Measurements from ENCODE around the gene PIP4K2C.
"Not testable (repeated sequence)": the region's sequence is repeated elsewhere in the genome, so short reads cannot be mapped to it uniquely, and the experiment has no call there.

The PIP4K2C gene

GRCh38 chr12:57563358-57563757 lies 27.6 kb upstream of the PIP4K2C start:
- DNase-seq (ENCODE audit: insufficient read length) (no peak), FAIRE-seq (no peak)
- TF ChIP-seq POLR2A (IDR thresholded peaks at IDR 0.05; ENCODE audit: low read depth, low read length): no peak
- no peak for TF ChIP-seq TAF1 (IDR thresholded peaks at IDR 0.05; ENCODE audit: borderline replicate concordance, low read depth, low read length)
- TF ChIP-seq POLR2AphosphoS5 (IDR thresholded peaks at IDR 0.05; ENCODE audit: low read depth, low read length): no peak

- FAIRE-seq: no peak
- no peak for TF ChIP-seq TAF1 (IDR thresholded peaks at IDR 0.05; ENCODE audit: borderline replicate concordance, low read depth, low read length)
- TF ChIP-seq POLR2AphosphoS5 (IDR thresholded peaks at IDR 0.05; ENCODE audit: low read depth, low read length): no peak
- TF ChIP-seq POLR2A (IDR thresholded peaks at IDR 0.05; ENCODE audit: low read depth, low read length): no peak
- DNase-seq (ENCODE audit: insufficient read length): no peak
Measured at GRCh38 chr12:57564178-57564740, 26.7 kb upstream of the PIP4K2C start.

DNA sequence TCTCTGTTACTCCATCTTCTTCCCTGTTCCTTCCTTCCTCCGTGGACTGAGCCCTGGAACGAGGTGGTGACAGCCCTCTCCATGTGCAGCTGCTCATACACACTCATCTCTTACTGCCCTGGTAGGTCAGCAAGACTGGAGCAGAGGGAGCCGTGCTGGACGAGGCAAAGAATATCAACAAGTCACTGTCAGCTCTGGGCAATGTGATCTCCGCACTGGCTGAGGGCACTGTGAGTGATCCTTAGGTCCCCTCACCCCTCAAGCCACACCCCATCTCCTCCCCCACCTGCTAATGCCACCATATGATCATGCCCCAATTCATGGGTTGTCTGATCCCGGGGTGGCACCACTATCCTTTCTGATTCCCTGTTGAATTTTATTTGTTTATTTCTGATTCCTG lies 22.2 kb upstream of the PIP4K2C start:
- DNase-seq (ENCODE audit: insufficient read length): no peak
- TF ChIP-seq TAF1 (IDR thresholded peaks at IDR 0.05; ENCODE audit: borderline replicate concordance, low read depth, low read length): no peak
- no peak for TF ChIP-seq POLR2AphosphoS5 (IDR thresholded peaks at IDR 0.05; ENCODE audit: low read depth, low read length)
- TF ChIP-seq POLR2A (IDR thresholded peaks at IDR 0.05; ENCODE audit: low read depth, low read length): no peak
- no peak for FAIRE-seq

DNA sequence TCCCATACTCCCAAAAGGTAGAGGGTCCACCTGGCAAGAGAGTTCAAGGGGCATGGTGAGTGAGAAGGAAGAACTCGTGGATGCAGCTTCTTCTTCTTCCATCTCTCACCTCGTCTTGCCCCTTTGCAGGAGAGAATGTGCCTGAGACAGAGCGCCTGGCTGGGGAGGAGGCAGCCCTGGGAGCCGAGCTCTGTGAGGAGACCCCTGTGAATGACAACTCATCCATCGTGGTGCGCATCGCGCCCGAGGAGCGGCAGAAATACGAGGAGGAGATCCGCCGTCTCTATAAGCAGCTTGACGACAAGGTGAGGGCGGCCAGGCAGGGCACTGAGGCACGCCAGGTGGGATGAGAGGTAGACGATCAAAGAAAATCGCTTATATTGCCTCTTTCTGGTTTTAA lies 21.1 kb upstream of the PIP4K2C start:
- TF ChIP-seq POLR2A (IDR thresholded peaks at IDR 0.05; ENCODE audit: low read depth, low read length) (no peak), POLR2AphosphoS5 (IDR thresholded peaks at IDR 0.05; ENCODE audit: low read depth, low read length) (no peak)
- no peak for FAIRE-seq
- no peak for DNase-seq (ENCODE audit: insufficient read length)

DNA sequence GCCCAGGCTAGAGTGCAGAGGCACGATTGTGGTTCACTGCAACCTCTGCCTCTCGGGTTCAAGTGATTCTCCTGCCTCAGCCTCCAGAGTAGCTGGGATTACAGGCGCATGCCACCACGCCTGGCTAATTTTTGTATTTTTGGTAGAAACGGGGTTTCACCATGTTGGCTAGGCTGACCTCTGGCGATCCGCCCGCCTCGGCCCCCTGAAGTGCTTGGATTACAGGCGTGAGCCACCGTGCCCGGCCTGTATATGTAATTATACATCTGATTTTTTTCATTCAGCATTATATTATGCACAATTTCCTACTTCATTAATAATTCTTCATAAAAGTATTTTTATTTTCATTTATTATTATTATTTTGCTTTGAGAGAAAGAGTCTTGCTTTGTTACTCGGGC lies 20.6 kb upstream of the PIP4K2C start:
- DNase-seq (ENCODE audit: insufficient read length); FAIRE-seq: not testable (repeated sequence)

DNA sequence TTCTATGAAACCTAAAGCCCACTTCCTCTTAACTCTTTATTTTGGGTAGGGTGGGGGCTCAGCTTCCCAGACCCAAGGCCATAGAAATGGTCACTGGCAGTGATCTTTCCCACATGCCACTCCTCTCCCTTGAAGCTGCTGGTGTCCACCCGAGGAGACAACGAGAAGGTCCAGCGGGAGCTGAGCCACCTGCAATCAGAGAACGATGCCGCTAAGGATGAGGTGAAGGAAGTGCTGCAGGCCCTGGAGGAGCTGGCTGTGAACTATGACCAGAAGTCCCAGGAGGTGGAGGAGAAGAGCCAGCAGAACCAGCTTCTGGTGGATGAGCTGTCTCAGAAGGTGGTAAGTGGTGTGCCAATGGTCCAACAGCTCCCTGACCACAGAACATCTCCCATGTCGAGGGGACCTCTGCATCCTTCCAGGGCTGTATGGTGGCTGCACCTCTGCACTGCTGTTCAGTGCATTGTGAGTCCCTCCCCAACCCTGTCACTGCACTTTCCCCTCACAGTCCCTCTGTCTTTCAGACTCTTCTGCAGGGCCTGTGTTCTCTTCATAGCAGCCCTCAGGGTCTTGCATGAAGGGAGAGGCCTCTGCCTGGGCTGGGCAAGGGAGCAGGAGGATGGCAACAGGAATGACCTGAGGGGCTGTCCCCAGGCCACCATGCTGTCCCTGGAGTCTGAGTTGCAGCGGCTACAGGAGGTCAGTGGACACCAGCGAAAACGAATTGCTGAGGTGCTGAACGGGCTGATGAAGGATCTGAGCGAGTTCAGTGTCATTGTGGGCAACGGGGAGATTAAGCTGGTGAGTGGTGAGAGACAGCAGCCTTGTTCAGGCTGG lies 18.8 kb upstream of the PIP4K2C start:
- DNase-seq (ENCODE audit: insufficient read length) (no peak), FAIRE-seq (no peak)
- TF ChIP-seq POLR2AphosphoS5 (IDR thresholded peaks at IDR 0.05; ENCODE audit: low read depth, low read length) (no peak), POLR2A (IDR thresholded peaks at IDR 0.05; ENCODE audit: low read depth, low read length) (no peak), TAF1 (IDR thresholded peaks at IDR 0.05; ENCODE audit: borderline replicate concordance, low read depth, low read length) (no peak)

DNA sequence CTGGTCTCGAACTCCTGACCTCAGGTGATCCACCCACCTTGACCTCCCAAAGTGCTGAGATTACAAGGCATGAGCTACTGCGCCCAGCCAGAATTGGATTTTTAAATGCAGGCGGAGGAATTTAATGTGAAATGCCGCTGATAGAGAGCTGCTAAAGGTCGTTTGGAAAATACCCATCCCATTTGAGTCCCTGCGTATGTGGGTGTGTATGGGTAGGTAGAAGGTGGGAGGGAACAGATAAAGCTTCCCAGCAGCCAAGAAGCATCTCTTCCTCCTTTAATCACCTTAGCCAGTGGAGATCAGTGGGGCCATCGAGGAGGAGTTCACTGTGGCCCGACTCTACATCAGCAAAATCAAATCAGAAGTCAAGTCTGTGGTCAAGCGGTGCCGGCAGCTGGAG lies 16.2 kb upstream of the PIP4K2C start:
- FAIRE-seq: no peak
- no peak for DNase-seq (ENCODE audit: insufficient read length)
- no peak for TF ChIP-seq TAF1 (IDR thresholded peaks at IDR 0.05; ENCODE audit: borderline replicate concordance, low read depth, low read length)
- TF ChIP-seq POLR2AphosphoS5 (IDR thresholded peaks at IDR 0.05; ENCODE audit: low read depth, low read length): no peak
- no peak for TF ChIP-seq POLR2A (IDR thresholded peaks at IDR 0.05; ENCODE audit: low read depth, low read length)

DNA sequence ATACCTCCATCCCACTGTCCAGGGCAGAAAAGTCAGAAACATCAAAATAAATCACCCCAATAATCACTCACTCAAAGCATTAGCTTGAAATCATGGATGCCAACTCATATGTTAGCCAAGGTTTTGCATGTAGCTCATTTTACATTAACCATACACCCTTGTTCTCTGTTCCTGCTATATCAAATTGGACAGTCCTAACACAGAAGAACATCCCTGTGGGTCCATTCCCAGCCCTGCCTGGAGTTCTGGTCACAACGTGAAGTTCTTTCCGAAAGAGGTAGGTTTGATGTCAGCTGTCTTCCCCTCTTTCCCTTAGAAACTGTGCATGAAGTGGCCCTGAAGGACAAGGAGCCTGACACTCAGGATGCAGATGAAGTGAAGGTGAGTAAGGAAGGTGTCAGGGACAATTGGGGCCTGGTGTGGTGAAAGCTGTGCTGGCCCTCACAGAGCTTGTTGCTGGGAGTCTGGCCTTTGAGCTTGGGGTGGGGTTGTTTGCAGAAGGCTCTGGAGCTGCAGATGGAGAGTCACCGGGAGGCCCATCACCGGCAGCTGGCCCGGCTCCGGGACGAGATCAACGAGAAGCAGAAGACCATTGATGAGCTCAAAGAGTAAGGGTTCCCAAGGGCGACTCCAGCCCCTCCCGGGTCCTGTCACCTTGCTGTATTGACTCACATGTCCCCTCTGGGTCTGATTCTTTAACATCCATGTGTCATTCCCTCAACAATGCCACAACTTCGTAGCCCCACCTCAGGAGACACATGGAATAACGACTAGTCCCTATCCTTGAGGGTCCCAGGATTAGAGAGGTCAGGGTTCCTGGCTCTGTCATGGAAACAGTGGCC lies 15.0 kb upstream of the PIP4K2C start:
- TF ChIP-seq TAF1 (IDR thresholded peaks at IDR 0.05; ENCODE audit: borderline replicate concordance, low read depth, low read length) (no peak), POLR2AphosphoS5 (IDR thresholded peaks at IDR 0.05; ENCODE audit: low read depth, low read length) (no peak), POLR2A (IDR thresholded peaks at IDR 0.05; ENCODE audit: low read depth, low read length) (no peak)
- FAIRE-seq (no peak), DNase-seq (ENCODE audit: insufficient read length) (no peak)

DNA sequence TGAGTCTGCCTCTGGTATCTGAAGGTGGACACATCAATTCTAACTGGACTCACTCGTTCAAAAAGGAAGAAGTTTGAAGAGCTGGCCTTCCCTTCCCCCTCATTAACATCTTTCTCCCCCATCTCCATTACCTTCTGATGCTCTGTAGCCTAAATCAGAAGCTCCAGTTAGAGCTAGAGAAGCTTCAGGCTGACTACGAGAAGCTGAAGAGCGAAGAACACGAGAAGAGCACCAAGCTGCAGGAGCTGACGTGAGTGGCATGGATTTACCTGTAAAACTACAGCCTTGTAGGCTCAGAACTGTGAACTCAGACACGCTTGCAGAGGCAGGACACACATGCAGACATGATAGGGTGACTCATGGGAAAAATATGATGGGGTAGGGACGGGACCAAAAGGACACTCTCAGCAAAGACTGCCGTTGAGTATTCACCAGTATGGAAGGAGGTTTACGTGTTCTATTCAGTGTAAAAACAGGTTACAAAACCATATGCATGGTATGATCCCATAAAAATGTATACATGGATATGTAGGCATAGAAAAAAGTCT lies 14.3 kb upstream of the PIP4K2C start:
- TF ChIP-seq POLR2AphosphoS5 (IDR thresholded peaks at IDR 0.05; ENCODE audit: low read depth, low read length): no peak
- TF ChIP-seq TAF1 (IDR thresholded peaks at IDR 0.05; ENCODE audit: borderline replicate concordance, low read depth, low read length): no peak
- TF ChIP-seq POLR2A (IDR thresholded peaks at IDR 0.05; ENCODE audit: low read depth, low read length): no peak
- DNase-seq (ENCODE audit: insufficient read length) (no peak), FAIRE-seq (no peak)

- DNase-seq (ENCODE audit: insufficient read length) (no peak), FAIRE-seq (no peak)
- no peak for TF ChIP-seq TAF1 (IDR thresholded peaks at IDR 0.05; ENCODE audit: borderline replicate concordance, low read depth, low read length)
- no peak for TF ChIP-seq POLR2AphosphoS5 (IDR thresholded peaks at IDR 0.05; ENCODE audit: low read depth, low read length)
- TF ChIP-seq POLR2A (IDR thresholded peaks at IDR 0.05; ENCODE audit: low read depth, low read length): no peak
Measured at GRCh38 chr12:57577981-57578758, 12.8 kb upstream of the PIP4K2C start.

DNA sequence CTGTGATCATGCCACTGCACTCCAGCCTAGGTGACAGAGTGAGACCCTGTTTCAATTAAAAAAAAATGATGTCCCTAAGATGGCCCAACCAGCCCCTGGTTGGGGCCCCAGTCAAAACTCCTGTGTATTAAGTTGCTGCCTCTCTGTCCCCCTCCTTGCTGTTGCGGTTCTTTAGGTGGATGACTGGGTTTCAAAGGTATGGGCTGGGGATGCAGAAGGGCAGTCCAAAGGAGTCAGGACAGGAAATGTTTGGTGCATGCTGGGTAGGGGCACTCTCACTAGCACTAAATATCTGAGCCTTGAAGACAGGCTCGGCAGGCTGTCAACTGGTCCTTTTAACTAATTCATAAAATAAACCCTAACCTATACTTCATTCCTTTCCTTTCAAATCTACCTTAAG lies 12.0 kb upstream of the PIP4K2C start:
- FAIRE-seq (no peak), DNase-seq (ENCODE audit: insufficient read length) (no peak)
- TF ChIP-seq POLR2AphosphoS5 (IDR thresholded peaks at IDR 0.05; ENCODE audit: low read depth, low read length) (no peak), TAF1 (IDR thresholded peaks at IDR 0.05; ENCODE audit: borderline replicate concordance, low read depth, low read length) (no peak), POLR2A (IDR thresholded peaks at IDR 0.05; ENCODE audit: low read depth, low read length) (no peak)

Measured in GM12892 (cell line).